SIG-M5 treated with dmso at 0.1 percent for 504 hours (cell line): ENCODE results near the gene XPA.
A peak's percentile ranks its signal among the peaks of the same experiment; 100 is the strongest.
"Not testable (repeated sequence)": the region's sequence is repeated elsewhere in the genome, so short reads cannot be mapped to it uniquely, and the experiment has no call there.

Experiments used
- DNase-seq: peaks from one replicate; lab custom pipeline; 2025; ENCODE audit not compliant: unreplicated experiment; lab: John Stamatoyannopoulos, UW

Gene XPA

DNA sequence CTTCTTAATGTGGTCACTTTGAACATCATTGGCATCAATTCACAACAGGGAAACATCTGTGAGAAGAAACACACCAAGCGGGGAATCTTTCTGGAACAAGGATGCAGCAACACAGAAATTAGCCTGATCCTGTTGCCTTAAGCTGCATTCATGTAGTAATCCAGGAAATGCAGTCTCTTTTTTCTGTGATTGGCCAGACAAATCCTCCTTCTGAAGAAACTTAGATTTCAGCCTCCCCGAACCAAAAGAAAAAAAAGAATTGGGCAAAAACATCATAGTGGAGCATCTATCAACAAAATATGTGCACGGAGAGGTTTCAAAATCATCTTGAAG is 7.2 kb upstream of the XPA start:
- no peak for DNase-seq

DNA sequence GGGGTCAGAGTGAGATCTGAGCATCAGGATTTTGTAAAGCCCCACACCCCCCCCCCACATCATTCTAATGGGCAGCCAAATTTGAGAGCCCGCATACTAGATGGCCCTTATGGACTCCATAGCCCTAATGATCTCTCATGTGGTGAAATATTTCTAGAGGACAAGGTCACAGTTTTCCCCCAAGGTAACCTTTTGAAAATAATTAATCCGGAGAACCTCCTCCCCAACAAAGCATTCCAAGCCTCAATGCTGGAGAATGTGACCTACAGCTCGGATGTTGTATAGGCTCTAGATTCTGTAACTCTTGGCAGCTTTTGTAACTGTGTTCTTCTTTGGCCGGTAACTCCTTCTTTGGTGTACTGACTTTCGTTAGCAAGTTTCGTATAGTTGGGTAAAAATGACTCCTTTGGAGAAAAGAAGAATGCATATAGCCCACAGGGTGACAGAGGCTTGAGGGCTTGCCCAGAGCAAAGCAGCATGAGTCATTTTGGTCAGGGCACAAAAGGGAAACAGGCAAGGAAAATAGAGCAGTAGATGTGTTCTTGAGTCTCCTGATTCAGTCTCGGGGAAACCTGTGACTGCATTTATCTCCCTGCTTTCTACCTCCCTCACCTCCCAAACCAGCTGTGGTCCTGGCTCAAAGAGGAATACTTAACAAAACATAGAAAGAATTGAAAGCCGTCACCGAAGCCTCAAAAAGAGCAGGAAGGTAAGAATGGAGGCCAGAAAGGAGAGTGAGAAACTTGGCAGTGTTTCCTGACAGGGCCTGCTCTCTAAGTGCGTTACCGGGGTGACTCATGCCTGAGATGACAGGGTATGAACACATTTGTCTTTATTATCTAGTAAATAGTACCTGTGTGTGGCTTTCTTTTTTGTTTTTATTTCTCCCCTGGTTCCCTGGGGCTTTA is 6.6 kb upstream of the XPA start:
- DNase-seq, result peak; percentile 88

DNA sequence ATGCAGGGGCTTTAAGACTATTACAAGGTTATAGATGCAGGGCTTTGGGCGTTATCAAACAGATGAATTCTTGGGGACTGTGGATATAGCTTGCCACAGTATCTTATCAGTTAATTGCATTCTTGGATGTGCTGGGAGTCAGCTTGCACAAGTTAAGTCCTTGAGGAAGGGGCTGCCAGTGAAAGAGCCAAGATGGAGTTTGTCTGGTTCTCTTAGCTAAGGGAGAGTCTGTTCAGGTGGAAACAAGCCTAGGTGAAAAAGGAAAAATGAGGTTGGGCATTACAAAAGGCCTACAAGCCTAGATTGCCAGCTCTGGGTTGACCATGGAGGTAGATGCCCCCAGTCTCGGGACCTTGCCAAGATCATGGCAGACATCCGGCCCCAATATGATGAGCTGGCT is 2.7 kb upstream of the XPA start:
- not testable (repeated sequence) for DNase-seq

DNA sequence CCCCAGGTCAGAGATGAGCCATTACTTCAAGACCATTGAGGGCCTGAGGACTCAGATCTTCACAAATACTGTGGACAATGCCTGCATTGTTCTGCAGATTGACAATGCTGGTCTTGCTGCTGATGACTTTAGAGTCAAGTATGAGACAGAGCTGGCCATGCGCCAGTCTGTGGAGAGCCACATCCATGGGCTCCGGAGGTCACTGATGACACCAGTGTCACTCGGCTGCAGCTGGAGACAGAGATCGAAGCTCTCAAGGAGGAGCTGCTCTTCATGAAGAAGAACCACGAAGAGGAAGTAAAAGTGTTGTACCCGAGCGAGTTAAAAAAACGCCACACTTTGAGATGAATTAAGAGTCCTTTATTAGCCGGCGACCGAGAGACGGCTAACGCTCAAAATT is 2.1 kb upstream of the XPA start:
- DNase-seq, result peak; percentile 55

DNA sequence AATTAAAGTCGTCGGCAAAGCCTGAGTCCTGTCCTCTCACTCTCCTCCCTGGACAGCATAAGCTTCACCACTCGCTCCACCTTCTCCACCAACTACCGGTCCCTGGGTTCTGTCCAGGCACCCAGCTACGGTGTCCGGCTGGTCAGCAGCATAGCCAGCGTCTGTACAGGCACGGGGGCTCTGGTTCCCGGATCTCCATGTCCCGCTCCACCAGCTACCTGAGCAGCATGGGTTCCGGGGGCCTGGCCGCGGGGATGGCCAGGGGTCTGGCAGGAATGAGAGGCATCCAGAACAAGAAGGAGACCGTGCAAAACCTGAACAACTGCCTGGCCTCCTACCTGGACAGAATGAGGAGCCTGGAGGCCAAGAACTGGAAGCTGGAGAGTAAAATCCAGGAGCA is 1.7 kb upstream of the XPA start:
- no peak for DNase-seq

DNA sequence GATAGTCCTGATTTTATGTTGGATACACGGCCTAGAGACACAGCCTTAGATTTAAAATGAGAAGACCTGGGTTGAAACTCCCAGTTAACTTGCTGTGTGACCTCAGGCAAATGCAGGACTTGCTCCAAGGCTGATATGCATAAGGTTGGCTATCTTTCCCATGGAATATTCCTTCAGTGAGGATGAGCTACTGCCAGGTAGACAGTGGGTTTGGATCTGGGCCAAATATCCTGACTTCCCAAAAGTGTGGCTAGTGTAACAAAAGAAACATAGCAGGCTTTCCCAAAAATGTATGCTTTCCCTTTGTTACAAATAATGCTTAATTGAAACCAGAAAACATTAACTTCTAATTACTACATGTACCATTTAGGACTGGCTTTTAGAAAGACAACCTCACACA is 697 bp upstream of the XPA start:
- no peak for DNase-seq

DNA sequence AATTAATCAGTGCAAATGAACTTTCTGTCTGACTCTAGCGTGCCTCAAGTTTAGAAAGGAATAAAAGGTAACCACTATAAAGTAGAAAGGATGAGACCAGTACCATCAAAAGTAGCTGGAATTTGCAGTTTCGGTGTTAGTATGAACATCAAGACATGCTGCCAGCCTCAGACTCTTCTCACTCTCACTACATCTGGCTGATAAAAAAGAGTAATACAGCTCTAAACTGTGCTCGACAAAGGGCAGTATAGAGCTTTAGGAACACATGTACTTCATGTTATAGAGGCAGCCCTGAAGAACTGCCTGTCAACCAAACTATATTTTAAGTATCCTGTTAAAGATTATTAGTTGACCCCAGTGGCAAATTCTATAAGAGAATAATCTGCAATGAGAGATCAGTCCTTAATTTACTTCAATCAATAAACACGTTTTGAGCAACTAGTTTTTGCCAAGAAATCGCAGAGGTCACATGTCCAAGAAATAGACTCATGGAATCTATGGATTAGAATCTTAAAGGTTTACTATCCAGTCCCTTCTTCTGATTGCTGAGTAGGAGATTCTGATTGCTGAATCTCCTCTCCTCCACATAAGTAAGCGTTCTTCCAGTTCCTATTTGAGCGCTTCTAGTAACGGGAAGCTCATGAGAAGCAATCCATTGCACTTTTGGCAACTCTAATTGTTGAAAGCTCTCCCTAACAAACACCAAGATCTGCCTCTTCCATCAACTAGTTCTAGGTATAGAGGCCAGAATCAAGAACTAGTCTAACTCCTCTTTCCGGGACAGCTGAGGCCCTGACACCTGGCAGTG is 941 bp downstream of the XPA start:
- DNase-seq, result peak; percentile 42

DNA sequence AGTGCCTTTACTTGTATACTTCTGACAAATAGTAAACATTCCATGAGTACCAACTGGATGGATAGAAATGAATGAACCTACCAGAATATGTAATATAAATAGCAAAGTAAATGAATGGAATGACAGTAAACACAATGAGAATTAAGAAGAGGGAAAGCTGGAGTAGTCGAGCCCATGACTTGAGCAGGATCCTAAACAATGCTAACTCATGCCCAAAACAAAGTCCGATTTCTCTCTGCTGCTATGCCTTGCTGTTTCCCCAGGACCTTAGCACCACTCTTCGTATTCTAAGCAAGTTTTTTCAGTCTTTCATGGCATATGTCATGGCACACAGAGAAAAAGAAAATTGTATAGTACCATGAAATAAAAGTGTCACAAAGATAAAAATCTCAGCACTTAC is 1.8 kb downstream of the XPA start:
- DNase-seq, result no peak

DNA sequence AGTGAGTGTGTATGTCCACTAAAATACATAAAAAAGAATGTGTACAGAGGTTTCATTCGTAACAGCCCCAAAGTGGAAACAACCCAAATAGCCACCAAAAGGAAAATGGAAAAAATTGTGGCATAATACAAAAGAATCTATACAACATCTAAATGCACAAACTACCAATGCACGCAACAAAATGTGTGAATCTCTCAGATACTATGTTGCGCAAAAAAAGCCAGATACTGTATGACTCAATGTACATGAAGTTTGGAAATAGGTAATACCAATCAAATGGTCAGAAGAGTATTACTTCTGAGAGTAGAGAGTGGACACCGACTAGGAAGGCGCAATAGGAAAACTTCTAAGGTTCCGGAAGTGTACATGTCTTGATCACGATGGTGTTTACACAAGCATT is 2.4 kb downstream of the XPA start:
- DNase-seq, result no peak

DNA sequence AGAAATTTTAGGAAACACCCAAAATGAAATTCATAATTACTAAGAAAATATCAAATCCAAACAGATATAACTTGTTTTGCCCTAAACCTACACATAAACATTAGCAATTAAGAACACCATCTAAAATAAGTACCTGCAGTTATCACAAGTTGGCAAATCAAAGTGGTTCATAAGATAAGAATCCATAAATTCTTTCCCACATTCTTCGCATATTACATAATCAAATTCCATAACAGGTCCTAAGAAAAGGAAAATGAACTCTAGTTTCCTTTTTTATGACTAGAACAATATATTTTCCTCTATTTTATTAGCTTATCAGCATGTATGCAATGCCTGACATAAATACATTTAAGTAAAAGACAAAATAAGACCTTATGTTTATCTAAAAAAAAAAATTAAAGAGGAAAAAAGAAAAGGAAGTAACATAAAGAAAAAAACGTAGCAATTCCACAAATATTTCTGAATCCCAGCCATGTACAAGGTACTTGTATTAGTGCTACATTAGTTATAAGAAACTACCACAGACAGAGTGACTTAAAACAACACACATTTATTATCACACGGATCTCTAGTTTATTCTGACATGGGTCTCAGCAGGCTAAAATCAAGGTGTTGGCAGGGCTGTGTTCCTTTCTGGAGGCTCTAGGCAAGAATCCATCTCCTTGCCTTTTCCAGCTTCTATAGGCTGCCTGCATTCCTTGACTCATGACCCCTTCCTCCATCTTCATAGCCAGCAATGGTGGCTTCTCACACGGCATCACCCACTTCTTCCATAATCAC is 7.5 kb downstream of the XPA start:
- DNase-seq, result no peak

DNA sequence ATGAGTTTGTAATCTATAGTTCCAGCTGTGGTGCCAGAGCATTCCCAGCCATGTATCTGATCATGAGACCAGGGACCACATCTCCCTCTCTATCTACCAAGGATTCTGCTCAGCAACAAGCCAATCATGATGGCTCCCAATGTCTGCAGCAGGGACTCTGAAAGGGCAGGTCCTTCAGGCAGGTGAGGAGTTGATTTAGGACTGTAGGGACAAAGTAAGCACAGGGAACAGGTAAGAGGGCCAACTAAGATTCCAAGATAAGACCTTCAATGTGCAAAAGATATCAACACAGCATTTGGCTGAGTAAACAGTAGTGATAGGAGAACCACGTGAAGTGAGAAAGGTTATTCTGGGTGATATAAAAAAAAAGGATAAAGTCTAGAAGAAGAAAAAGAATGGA is 8.5 kb downstream of the XPA start:
- DNase-seq, result no peak

DNA sequence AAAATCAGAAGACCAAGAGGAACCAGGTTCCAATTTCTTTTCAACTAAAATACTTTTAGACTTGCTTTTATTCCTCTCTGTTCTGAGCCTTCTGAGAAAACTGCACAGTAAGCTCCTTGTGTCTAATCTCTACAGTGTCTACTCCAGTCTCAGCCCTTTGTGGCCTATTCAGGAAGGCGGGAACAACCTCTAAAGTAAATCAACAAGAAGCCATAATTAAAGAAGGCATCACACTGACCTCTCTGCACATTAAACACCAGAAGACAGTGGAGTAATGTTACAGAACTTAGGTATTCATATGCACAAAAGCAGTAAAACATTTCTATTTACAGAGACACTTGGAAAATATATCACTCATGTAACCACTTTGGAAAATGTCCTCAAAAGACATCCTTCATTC is 14.9 kb downstream of the XPA start:
- DNase-seq, result no peak

DNA sequence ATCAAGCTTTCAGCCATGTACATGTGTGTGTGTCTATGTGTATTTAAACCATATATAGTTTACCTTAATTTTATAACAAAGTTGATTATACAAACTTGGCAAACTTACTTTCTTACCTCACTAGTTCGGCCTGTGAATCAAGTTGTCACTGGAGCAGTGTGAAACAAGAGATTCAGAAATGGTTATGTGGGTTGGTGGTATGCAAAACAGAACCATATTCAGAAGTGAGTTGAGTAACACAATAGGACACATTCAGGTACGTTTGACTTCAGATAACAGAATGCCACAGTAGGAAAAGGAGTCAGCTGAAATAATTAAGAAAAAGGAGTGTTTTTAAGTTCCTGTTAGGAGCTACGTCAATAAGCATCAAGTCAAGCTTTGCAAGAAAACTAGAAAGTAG is 21.5 kb downstream of the XPA start:
- no peak for DNase-seq

DNA sequence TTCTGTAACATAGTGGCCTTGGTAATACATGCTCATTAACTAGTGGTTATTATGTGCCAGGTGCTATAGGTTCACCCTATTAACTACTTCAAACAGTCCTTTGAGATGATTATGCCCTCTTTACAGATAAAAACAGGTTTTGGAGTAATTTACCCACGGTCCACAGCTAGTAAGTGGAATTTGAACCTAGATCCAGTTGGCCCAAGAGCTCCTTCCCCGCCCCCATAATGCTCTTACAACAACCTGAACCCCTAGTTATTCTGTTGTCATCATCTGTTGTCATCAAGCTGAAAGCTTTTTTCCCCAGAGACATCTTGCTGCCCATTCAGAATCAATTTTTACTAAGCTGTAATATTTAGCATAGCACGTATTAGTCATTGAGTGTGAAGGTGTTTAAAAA is 23.2 kb downstream of the XPA start:
- DNase-seq, result no peak

DNA sequence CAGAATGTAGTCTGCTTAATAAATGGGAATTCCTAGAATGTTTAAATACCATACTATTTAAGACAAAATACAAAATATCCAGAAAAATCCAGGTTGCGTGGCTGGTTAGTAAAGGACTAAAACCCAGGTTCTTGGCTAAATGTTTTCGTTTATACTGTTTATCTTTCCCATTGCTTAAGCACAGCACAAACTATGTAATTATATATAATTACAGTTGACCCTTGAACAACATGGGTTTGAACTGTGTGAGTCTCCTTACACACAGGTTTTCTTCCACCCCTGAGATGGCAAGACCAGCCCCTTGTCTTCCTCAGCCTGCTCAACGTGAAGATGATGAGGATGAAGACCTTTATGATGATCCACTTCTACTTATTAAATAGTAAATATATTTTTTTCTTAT is 24.7 kb downstream of the XPA start:
- DNase-seq, result no peak

DNA sequence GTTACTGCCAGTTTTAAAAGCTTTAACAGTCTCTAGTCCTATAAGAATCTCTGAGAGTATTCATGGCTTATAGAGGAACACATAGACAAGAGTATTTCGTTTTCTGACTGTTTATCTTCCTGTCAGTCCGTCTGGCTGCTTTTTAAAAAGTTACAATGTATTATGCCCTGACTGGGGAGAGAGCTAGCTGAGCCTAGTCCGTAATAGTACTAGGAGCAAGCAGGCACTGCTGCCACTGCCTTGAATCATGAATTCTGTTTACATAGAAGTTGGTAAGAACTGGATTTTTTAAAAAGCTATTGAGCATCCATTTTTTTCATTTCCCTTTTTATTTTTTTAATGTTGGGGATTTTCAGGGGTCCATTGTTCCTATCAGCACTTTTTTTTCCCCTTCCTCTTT is 26.6 kb downstream of the XPA start:
- DNase-seq, result no peak

DNA sequence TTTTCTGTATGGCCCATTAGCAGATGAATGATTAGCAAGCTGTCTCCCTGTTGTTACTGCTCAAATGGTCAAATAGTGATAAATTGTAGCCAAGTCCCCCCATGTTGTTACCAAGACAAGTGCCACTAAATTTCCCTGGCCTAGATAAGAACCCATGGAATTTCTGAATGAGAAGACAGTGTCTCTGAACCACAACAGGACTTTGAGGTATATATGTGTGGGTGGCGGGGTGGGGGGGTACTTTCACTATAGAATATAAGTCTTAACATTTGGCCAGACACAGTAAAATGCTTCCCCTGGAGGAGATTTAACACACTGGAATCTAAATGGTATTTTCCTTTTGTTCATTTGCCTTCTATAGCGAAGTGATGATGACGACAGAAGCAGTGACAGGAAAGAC is 28.7 kb downstream of the XPA start:
- DNase-seq, result no peak

DNA sequence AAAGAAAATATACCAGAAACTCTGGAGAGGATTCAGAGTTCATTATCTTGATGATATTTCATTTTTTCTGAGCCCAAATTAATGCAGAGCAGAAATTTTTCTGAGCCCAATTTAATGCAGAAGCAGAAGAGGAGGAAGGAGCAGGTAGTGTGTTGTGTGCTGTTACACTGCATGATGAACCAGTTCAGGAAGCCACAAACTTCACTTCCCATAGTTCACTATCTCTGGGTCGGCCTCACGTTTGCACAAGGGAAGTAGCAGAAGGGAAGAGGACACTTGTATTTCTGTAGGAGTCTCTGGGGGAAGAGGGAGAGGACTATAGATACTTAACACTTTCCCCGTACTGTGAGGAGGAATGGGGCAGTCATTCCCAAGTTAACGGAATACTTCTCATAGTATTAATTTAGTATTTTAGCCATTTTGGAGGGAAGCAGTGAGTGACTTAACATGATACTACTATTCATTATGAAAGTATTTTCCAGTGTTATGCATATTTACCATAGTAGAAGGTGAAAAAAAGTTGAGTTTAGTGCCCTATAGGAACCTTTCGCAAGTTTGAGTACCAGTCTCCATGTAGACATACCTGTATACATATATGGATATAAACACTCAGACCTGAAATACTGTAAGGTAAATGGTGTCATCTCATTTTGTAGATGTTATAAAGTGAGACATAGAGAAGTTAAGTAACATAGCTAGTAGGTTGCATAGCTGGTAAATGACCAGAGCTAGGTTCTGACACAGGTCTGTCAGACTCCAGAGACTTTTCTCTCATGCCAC is 30.0 kb downstream of the XPA start:
- no peak for DNase-seq

DNA sequence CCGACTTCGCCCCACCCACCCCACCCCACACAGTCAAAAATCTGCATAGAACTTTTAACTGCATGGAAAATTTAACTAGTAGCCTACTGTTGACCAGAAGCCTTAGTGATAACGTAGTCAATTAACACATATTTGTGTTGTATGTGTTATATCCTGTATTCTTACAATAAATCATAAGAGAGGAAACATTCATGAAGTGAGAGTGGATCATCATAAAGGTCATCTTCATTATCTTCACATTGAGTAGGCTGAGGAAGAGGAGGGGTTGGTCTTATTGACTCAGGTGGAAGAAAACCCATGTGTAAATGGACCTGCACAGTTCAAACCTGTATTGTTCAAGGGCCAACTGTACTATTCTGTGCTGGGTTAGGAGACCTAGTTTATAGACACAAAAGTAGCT is 31.4 kb downstream of the XPA start:
- no peak for DNase-seq

DNA sequence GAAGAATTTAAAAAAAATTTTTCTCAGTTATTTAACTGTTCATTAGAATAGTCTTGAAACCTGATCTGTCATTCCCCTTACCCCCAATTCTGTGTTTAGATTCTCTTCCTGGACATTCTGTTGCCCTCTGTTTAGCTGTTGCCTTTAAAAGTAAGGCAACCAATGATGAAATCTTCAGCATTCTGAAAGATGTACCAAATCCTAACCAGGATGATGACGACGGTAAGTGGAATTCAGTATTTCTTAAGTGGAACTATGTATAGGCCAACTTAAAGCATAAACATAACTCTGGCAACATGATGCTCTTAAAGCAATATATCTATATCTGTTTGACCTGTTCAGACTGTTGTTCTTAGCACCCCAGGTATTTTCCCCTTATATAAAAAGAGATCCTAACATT is 36.3 kb downstream of the XPA start:
- no peak for DNase-seq

DNA sequence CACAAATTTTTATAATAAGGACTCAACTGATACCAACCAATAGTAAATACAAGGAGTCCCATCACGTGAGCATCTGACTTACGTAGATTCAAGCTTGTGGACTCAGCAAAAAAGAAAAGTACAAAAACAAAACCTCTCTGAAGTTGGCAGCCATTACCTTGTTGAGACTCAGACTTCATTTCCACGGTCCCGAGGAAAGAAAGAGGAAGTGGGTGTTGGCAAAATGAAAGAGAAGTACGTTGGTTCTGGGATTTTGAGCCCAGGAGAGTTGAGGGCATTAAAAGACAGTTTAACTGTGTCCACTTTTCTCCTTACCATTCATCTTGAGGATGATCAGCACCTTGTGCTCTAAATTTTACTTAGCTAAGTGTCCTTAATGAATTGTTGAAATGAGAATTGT is 36.8 kb downstream of the XPA start:
- no peak for DNase-seq
